Activated T-cell treated with anti-CD3 and anti-CD28 coated beads, Interleukin-2, amount 50 U/mL, for 4 hours (primary cell): ENCODE data around the gene FARP2. TPM values are rescaled to one million over a fixed set of nuclear protein-coding genes. Genes with fewer than 3 reads are reported as not detected.
"Not testable (repeated sequence)": the region's sequence is repeated elsewhere in the genome, so short reads cannot be mapped to it uniquely, and the experiment has no call there.

Experiments
- ATAC-seq, 2 donors: fragments of 200-7000 bp; cut with Tn5 transposase; one replicate each; pipeline ENCODE4 v1.10.0; 2021
- DNase-seq: peaks from one replicate; pipeline ENCODE4 v3.0.0-alpha.2; 2020
- H3K27me3 Mint-ChIP-seq: one replicate; pipeline ENCODE4 v1.8.0; 2021; ENCODE audit warnings: low read depth, mixed read lengths
- H3K36me3 Mint-ChIP-seq: one replicate; pipeline ENCODE4 v1.8.0; 2022; ENCODE audit warnings: mixed read lengths; ENCODE audit not compliant: insufficient read depth
- H3K4me1 Mint-ChIP-seq: one replicate; pipeline ENCODE4 v1.8.0; 2021; ENCODE audit warnings: low read depth, mixed read lengths
- H3K4me3 Mint-ChIP-seq: one replicate; pipeline ENCODE4 v1.8.0; 2021; ENCODE audit warnings: mild to moderate bottlenecking, moderate library complexity, mixed read lengths
- H3K9me3 Mint-ChIP-seq: one replicate; pipeline ENCODE4 v1.8.0; 2021; ENCODE audit warnings: mixed read lengths
- total RNA-seq, 3 donors: library from RNA; stranded (reverse); gene quantifications; one replicate each; pipeline ENCODE4 v1.2.1, GENCODE V29; 2021

FARP2 gene
- total RNA-seq, 3 donors from 2014 or later = 29.5 to 35.6 (median 30.3) TPM

GRCh38 chr2:241505781-241506201, 149.7 kb downstream of the FARP2 start:
- ATAC-seq = no peak
- Mint-ChIP-seq H3K9me3 (no peaks in the 10 kb centered on the region), H3K4me3 (no peak overlapping the region), H3K27me3 (no peaks in the 10 kb centered on the region), H3K4me1 (peaks cover 20% of the 10 kb centered on the region), H3K36me3 (peaks cover 2% of the 10 kb centered on the region)
- no peak for DNase-seq

GRCh38 chr2:241506317-241506716, 150.2 kb downstream of the FARP2 start:
- ATAC-seq, H3K36me3 Mint-ChIP-seq, H3K27me3 Mint-ChIP-seq, DNase-seq, H3K9me3 Mint-ChIP-seq: not testable (repeated sequence)
- Mint-ChIP-seq H3K4me1 (peaks cover 20% of the 10 kb centered on the region), H3K4me3 (peak overlapping the region; percentile 11)

- no peak for DNase-seq
- Mint-ChIP-seq H3K9me3 (no peaks in the 10 kb centered on the region), H3K36me3 (no peaks in the 10 kb centered on the region), H3K4me1 (peaks cover 20% of the 10 kb centered on the region), H3K27me3 (no peaks in the 10 kb centered on the region), H3K4me3 (peak overlapping the region; percentile 84)
- ATAC-seq = no peak
Observed at GRCh38 chr2:241506793-241507429, 150.8 kb downstream of the FARP2 start.

- ATAC-seq = peak; percentile 31 to 38
- DNase-seq = peak; percentile 20
- peaks cover 20% of the 10 kb centered on the region for H3K4me1 Mint-ChIP-seq
- peak overlapping the region; percentile 84 for H3K4me3 Mint-ChIP-seq
- H3K36me3 Mint-ChIP-seq = no peaks in the 10 kb centered on the region
- H3K9me3 Mint-ChIP-seq = no peaks in the 10 kb centered on the region
- H3K27me3 Mint-ChIP-seq = no peaks in the 10 kb centered on the region
Observed at GRCh38 chr2:241507430-241508239, 151.6 kb downstream of the FARP2 start.

- Mint-ChIP-seq H3K4me3 (peak within 1 kb of the TSS; percentile 84), H3K36me3 (no peaks in the 10 kb centered on the region), H3K4me1 (peaks cover 20% of the 10 kb centered on the region), H3K9me3 (no peaks in the 10 kb centered on the region), H3K27me3 (no peaks in the 10 kb centered on the region)
- ATAC-seq (peak; percentile 93 to 94), DNase-seq (peak; percentile 97)
Observed at GRCh38 chr2:241508240-241509154, 152.4 kb downstream of the FARP2 start, which contains the start of gene STK25. Gene STK25 (minus strand): TSS chr2:241508584. CDS start chr2:241508035, 549 bp downstream.

GRCh38 chr2:241509155-241509784, 153.2 kb downstream of the FARP2 start:
- DNase-seq (no peak), ATAC-seq (no peak)
- Mint-ChIP-seq H3K4me1 (peaks cover 20% of the 10 kb centered on the region), H3K4me3 (peak overlapping the region; percentile 77), H3K27me3 (no peaks in the 10 kb centered on the region), H3K36me3 (no peaks in the 10 kb centered on the region), H3K9me3 (no peaks in the 10 kb centered on the region)

GRCh38 chr2:241511091-241511741, 155.1 kb downstream of the FARP2 start:
- DNase-seq (no peak), ATAC-seq (no peak)
- H3K27me3 Mint-ChIP-seq = no peaks in the 10 kb centered on the region
- H3K4me1 Mint-ChIP-seq = peaks cover 17% of the 10 kb centered on the region
- no peaks in the 10 kb centered on the region for H3K9me3 Mint-ChIP-seq
- H3K4me3 Mint-ChIP-seq = no peak overlapping the region
- H3K36me3 Mint-ChIP-seq = no peaks in the 10 kb centered on the region

- H3K4me1 Mint-ChIP-seq = peaks cover 6% of the 10 kb centered on the region
- H3K9me3 Mint-ChIP-seq = no peaks in the 10 kb centered on the region
- H3K27me3 Mint-ChIP-seq = peaks cover 2% of the 10 kb centered on the region
- H3K4me3 Mint-ChIP-seq = no peak overlapping the region
- no peaks in the 10 kb centered on the region for H3K36me3 Mint-ChIP-seq
- DNase-seq = no peak
- no peak for ATAC-seq
Observed at GRCh38 chr2:241514553-241514952, 158.5 kb downstream of the FARP2 start.

- DNase-seq = no peak
- Mint-ChIP-seq H3K4me1 (peaks cover 4% of the 10 kb centered on the region), H3K36me3 (no peaks in the 10 kb centered on the region), H3K27me3 (peaks cover 5% of the 10 kb centered on the region), H3K4me3 (no peak overlapping the region), H3K9me3 (no peaks in the 10 kb centered on the region)
- peak; percentile 48 to 51 for ATAC-seq
Observed at GRCh38 chr2:241514986-241515737, 159.1 kb downstream of the FARP2 start.

- Mint-ChIP-seq H3K4me1 (peaks cover 4% of the 10 kb centered on the region), H3K27me3 (peaks cover 7% of the 10 kb centered on the region), H3K36me3 (no peaks in the 10 kb centered on the region), H3K9me3 (no peaks in the 10 kb centered on the region), H3K4me3 (no peak overlapping the region)
- no peak for ATAC-seq
- no peak for DNase-seq
Observed at GRCh38 chr2:241516520-241516965, 160.5 kb downstream of the FARP2 start.

GRCh38 chr2:241517297-241517696, 161.2 kb downstream of the FARP2 start:
- Mint-ChIP-seq H3K27me3 (peaks cover 7% of the 10 kb centered on the region), H3K9me3 (no peaks in the 10 kb centered on the region), H3K4me3 (no peak overlapping the region), H3K36me3 (no peaks in the 10 kb centered on the region), H3K4me1 (peaks cover 4% of the 10 kb centered on the region)
- ATAC-seq = no peak
- DNase-seq = no peak

GRCh38 chr2:241519669-241520068, 163.6 kb downstream of the FARP2 start:
- Mint-ChIP-seq H3K36me3 (no peaks in the 10 kb centered on the region), H3K27me3 (peaks cover 11% of the 10 kb centered on the region), H3K4me1 (peaks cover 4% of the 10 kb centered on the region), H3K9me3 (no peaks in the 10 kb centered on the region), H3K4me3 (no peak overlapping the region)
- DNase-seq (no peak), ATAC-seq (no peak)

- Mint-ChIP-seq H3K4me3 (no peak overlapping the region), H3K36me3 (no peaks in the 10 kb centered on the region), H3K4me1 (no peaks in the 10 kb centered on the region), H3K27me3 (peaks cover 11% of the 10 kb centered on the region), H3K9me3 (peaks cover 5% of the 10 kb centered on the region)
- ATAC-seq (no peak), DNase-seq (no peak)
Observed at GRCh38 chr2:241522477-241522876, 166.4 kb downstream of the FARP2 start.
